Liver (tissue), 9 donors: ENCODE data around the gene THBS2. TPM values are rescaled to one million over a fixed set of nuclear protein-coding genes. Genes with fewer than 3 reads are reported as not detected.

ENCODE experiments used
- DNase-seq: peaks from one replicate; pipeline ENCODE4 v3.0.0-alpha.2; 2017; ENCODE audit warnings: low spot score
- H3K27ac ChIP-seq, 2 donors: one replicate each; pipeline ENCODE4 v1.7.0; 2013; ENCODE audit warnings: inconsistent platforms in 2 of 2, low read length in 2 of 2, control low read depth in 1 of 2, low read depth in 1 of 2, mild to moderate bottlenecking in 1 of 2
- H3K27me3 ChIP-seq, 4 donors: one replicate each; pipeline versions ENCODE4 v1.6.1 to v1.7.0; 2013; ENCODE audit warnings: low read length in 3 of 4, inconsistent platforms in 1 of 4, mild to moderate bottlenecking in 1 of 4, moderate library complexity in 1 of 4; ENCODE audit not compliant: control insufficient read depth in 4 of 4, insufficient read depth in 4 of 4
- H3K36me3 ChIP-seq, 4 donors: one replicate each; pipeline versions ENCODE4 v1.6.1 to v1.7.0; 2013; ENCODE audit warnings: low read length in 3 of 4, mild to moderate bottlenecking in 3 of 4, low read depth in 1 of 4, moderate library complexity in 1 of 4; ENCODE audit not compliant: control insufficient read depth in 4 of 4, insufficient read depth in 3 of 4
- H3K4me1 ChIP-seq, 4 donors: one replicate each; pipeline versions ENCODE4 v1.6.1 to v1.7.0; 2013; ENCODE audit warnings: low read length in 3 of 4, mild to moderate bottlenecking in 3 of 4, moderate library complexity in 1 of 4; ENCODE audit not compliant: control insufficient read depth in 4 of 4, insufficient read depth in 4 of 4
- H3K4me3 ChIP-seq, 3 donors: one replicate each; pipeline versions ENCODE4 v1.6.1 to v1.7.0; 2013; ENCODE audit warnings: low read length in 3 of 3, control low read depth in 1 of 3, low read depth in 1 of 3, mild to moderate bottlenecking in 1 of 3
- H3K9ac ChIP-seq, 2 donors: one replicate each; pipeline ENCODE4 v1.7.0; 2013; ENCODE audit warnings: low read length in 2 of 2, mild to moderate bottlenecking in 2 of 2, moderate library complexity in 2 of 2, control low read depth in 1 of 2, low read depth in 1 of 2
- H3K9me3 ChIP-seq, 4 donors: one replicate each; pipeline versions ENCODE4 v1.6.1 to v1.7.0; 2013; ENCODE audit warnings: low read length in 3 of 4; ENCODE audit not compliant: control insufficient read depth in 4 of 4
- ATF3 ChIP-seq: IDR thresholded peaks from 2 replicates; pipeline ENCODE4 v1.6.1; 2016; ENCODE audit warnings: antibody characterized with exemption
- CTCF ChIP-seq: fragments of 150-350 bp; IDR thresholded peaks from 2 replicates; pipeline ENCODE4 v1.5.1; 2017; ENCODE audit warnings: improper control_type of control experiment, low read depth, low read length; ENCODE audit not compliant: missing input control
- EGR1 ChIP-seq, 2 donors: IDR thresholded peaks; 2 replicates each; pipeline ENCODE4 v1.6.1; 2016 to 2018; ENCODE audit warnings: antibody characterized with exemption in 2 of 2, low read depth in 2 of 2
- FOXA1 ChIP-seq: IDR thresholded peaks from 2 replicates; pipeline ENCODE4 v1.6.1; 2016; ENCODE audit warnings: antibody characterized with exemption
- FOXA2 ChIP-seq: IDR thresholded peaks from 2 replicates; pipeline ENCODE4 v1.6.1; 2016; ENCODE audit warnings: antibody characterized with exemption
- GABPA ChIP-seq, 2 donors: IDR thresholded peaks in 1 of 2; conservative IDR thresholded peaks in 1 of 2; 2 replicates each; pipeline ENCODE4 v1.6.1; 2016; ENCODE audit warnings: antibody characterized with exemption in 2 of 2, mild to moderate bottlenecking in 1 of 2, moderate library complexity in 1 of 2
- HNF4A ChIP-seq, 2 donors: conservative IDR thresholded peaks; 2 replicates each; pipeline ENCODE4 v1.6.1; 2016; ENCODE audit warnings: antibody characterized with exemption in 2 of 2, mild to moderate bottlenecking in 2 of 2
- JUND ChIP-seq, 2 donors: IDR thresholded peaks; 2 replicates each; pipeline ENCODE4 v1.6.1; 2016; ENCODE audit warnings: antibody characterized with exemption in 2 of 2
- MAX ChIP-seq: IDR thresholded peaks from 2 replicates; pipeline ENCODE4 v1.6.1; 2016; ENCODE audit warnings: antibody characterized with exemption
- NR2F2 ChIP-seq: IDR thresholded peaks from 2 replicates; pipeline ENCODE4 v1.6.1; 2016; ENCODE audit warnings: antibody characterized with exemption
- RAD21 ChIP-seq, 2 donors: IDR thresholded peaks; 2 replicates each; pipeline ENCODE4 v1.6.1; 2016; ENCODE audit warnings: antibody characterized with exemption in 2 of 2, mild to moderate bottlenecking in 2 of 2
- REST ChIP-seq: IDR thresholded peaks from 2 replicates; pipeline ENCODE4 v1.6.1; 2016; ENCODE audit warnings: antibody characterized with exemption, mild to moderate bottlenecking
- RXRA ChIP-seq, 2 donors: IDR thresholded peaks; 2 replicates each; pipeline ENCODE4 v1.6.1; 2017 to 2018; ENCODE audit warnings: antibody characterized with exemption in 2 of 2, mild to moderate bottlenecking in 1 of 2
- SP1 ChIP-seq: IDR thresholded peaks from 2 replicates; pipeline ENCODE4 v1.6.1; 2018; ENCODE audit warnings: antibody characterized with exemption, mild to moderate bottlenecking
- TAF1 ChIP-seq: conservative IDR thresholded peaks from 2 replicates; pipeline ENCODE4 v1.6.1; 2016; ENCODE audit warnings: antibody characterized with exemption, mild to moderate bottlenecking
- YY1 ChIP-seq: IDR thresholded peaks from 2 replicates; pipeline ENCODE4 v1.6.1; 2016; ENCODE audit warnings: antibody characterized with exemption, mild to moderate bottlenecking
- ZBTB33 ChIP-seq: IDR thresholded peaks from 2 replicates; pipeline ENCODE4 v1.6.1; 2016; ENCODE audit warnings: antibody characterized with exemption
- WGBS: extraction: QIAGEN DNeasy Blood & Tissue Kit; methylation state at CpG from one replicate; pipeline ENCODE4 v1.1.7; 2013; 5-methylcytosine and 5-hydroxymethylcytosine counted together
- polyA plus RNA-seq, 2 donors: library from polyadenylated mRNA; stranded (reverse) in 1 of 2; unstranded in 1 of 2; fragments of 200-250 nt in 1 of 2; fragments of >200 nt in 1 of 2; fragmentation: Nextera tagmentation in 1 of 2; extraction: Ambion mirVana in 1 of 2; gene quantifications; one replicate each; pipeline versions ENCODE4 v1.2.1 to v1.2.3, GENCODE V29; 2013 to 2015
- total RNA-seq, 2 donors: library from RNA; depleted of rRNA; stranded (reverse); fragments of >200 nt; gene quantifications; one replicate each; pipeline ENCODE4 v1.2.3, GENCODE V29; 2014
- donor health status: healthy.
- donor health status: healthy.
- donor health status: healthy.
- donor health status: healthy.
- donor health status: healthy.

The THBS2 gene
- total and polyA plus RNA-seq, 4 donors: 0.35 to 7.6 (median 6.2) TPM

GRCh38 chr6:169236545-169236944, 17.1 kb downstream of the THBS2 start:
- 91% methylated on average over 8 of the region's 8 CpGs for WGBS
- TF ChIP-seq EGR1 (IDR thresholded peaks at IDR 0.05; ENCODE audit: low read depth in 2 of 2) (no peak), TAF1 (no peak), RAD21 (IDR thresholded peaks at IDR 0.05) (no peak), RXRA (IDR thresholded peaks at IDR 0.05) (no peak), SP1 (no peak), FOXA2 (no peak), ZBTB33 (no peak)
- Histone ChIP-seq H3K9ac (no peak overlapping the region), H3K4me3 (no peak overlapping the region), H3K9me3 (no peaks in the 10 kb centered on the region), H3K36me3 (no peaks in the 10 kb centered on the region), H3K27ac (no peak overlapping the region), H3K4me1 (no peaks in the 10 kb centered on the region), H3K27me3 (no peaks in the 10 kb centered on the region)
- no peak for DNase-seq

GRCh38 chr6:169235286-169235685, 18.4 kb downstream of the THBS2 start:
- Histone ChIP-seq H3K4me1 (no peaks in the 10 kb centered on the region), H3K9me3 (no peaks in the 10 kb centered on the region), H3K9ac (no peak overlapping the region), H3K27ac (no peak overlapping the region), H3K36me3 (no peaks in the 10 kb centered on the region), H3K4me3 (no peak overlapping the region), H3K27me3 (no peaks in the 10 kb centered on the region)
- WGBS: 91% methylated on average over 11 of the region's 11 CpGs
- TF ChIP-seq REST (no peak), ZBTB33 (no peak), JUND (IDR thresholded peaks at IDR 0.05) (no peak), FOXA1 (no peak), ATF3 (no peak), EGR1 (IDR thresholded peaks at IDR 0.05; ENCODE audit: low read depth in 2 of 2) (no peak), RXRA (IDR thresholded peaks at IDR 0.05) (no peak), RAD21 (IDR thresholded peaks at IDR 0.05) (no peak), YY1 (no peak), GABPA (IDR thresholded peaks at IDR 0.05 in 1 of 2, conservative IDR thresholded peaks at IDR 0.05 in 1 of 2) (no peak), SP1 (no peak), CTCF (no peak), FOXA2 (no peak), NR2F2 (no peak), TAF1 (no peak), MAX (no peak), HNF4A (conservative IDR thresholded peaks at IDR 0.05) (no peak)
- no peak for DNase-seq
